Gastrocnemius medialis (tissue), 4 donors: ENCODE data around the gene FGFR3.

Experiments
- POLR2A ChIP-seq, 2 donors: fragments of 450-650 bp; IDR thresholded peaks; one replicate each; pipeline ENCODE4 v1.6.1; 2017; ENCODE audit warnings: antibody characterized with exemption in 2 of 2, mild to moderate bottlenecking in 2 of 2, moderate library complexity in 2 of 2
- TF ChIP-seq, protein P1 (sequence below), 5 experiments: fragments of 450-650 bp in 3 of 5; fragments of 200-600 bp in 2 of 5; sonication (generic) in 2 of 5; IDR thresholded peaks in 4 of 5; conservative IDR thresholded peaks in 1 of 5; 1 replicate in 4 of 5; 2 replicates in 1 of 5; pipeline ENCODE4 v1.5.1; 2016 to 2019; ENCODE audit warnings: antibody characterized with exemption in 5 of 5, mild to moderate bottlenecking in 3 of 5, moderate library complexity in 3 of 5

DNA sequence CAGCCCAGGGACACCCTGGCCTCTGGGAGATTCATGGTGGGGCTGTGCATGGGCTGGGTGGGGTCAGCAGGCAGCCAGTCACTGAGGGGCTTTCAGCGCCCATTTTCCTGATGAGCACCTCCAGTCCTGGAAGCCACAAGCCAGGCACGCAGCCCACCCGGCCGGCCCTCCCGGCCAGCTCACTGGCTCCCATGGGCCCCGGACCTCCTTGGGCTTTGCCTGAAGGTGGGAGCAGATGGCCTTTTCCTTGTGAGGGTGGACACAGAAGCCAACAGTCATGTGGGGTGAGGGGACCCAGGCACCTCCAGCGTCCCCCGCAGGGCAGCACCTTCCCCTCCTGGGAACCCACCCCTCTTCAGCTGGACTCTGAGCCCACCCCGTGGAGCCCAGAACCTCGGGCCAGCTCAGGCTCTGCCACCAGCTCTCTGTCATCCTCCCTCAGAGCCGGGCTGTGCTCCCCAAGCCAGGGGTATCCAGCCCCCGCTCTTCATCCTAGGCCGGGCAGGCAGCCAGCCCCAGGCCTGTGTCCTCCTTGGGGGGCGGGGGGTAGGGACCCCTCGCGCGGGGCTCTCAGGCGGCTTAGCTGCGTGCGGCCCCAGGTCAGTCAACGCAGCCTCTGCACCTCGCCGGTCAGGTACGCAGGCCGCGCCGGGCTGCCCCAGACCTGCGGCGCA lies 798 bp upstream of the FGFR3 start:
- TF ChIP-seq, protein P1, sequence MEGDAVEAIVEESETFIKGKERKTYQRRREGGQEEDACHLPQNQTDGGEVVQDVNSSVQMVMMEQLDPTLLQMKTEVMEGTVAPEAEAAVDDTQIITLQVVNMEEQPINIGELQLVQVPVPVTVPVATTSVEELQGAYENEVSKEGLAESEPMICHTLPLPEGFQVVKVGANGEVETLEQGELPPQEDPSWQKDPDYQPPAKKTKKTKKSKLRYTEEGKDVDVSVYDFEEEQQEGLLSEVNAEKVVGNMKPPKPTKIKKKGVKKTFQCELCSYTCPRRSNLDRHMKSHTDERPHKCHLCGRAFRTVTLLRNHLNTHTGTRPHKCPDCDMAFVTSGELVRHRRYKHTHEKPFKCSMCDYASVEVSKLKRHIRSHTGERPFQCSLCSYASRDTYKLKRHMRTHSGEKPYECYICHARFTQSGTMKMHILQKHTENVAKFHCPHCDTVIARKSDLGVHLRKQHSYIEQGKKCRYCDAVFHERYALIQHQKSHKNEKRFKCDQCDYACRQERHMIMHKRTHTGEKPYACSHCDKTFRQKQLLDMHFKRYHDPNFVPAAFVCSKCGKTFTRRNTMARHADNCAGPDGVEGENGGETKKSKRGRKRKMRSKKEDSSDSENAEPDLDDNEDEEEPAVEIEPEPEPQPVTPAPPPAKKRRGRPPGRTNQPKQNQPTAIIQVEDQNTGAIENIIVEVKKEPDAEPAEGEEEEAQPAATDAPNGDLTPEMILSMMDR (IDR thresholded peaks at IDR 0.05 in 4 of 5, conservative IDR thresholded peaks at IDR 0.05 in 1 of 5) = no peak
- TF ChIP-seq POLR2A (IDR thresholded peaks at IDR 0.05) = no peak
